8988T (cell line): ENCODE data around the gene PNMA8C.

Source experiments
- DNase-seq: peaks from one replicate; pipeline ENCODE4 v3.0.0; 2011

The PNMA8C gene

DNA sequence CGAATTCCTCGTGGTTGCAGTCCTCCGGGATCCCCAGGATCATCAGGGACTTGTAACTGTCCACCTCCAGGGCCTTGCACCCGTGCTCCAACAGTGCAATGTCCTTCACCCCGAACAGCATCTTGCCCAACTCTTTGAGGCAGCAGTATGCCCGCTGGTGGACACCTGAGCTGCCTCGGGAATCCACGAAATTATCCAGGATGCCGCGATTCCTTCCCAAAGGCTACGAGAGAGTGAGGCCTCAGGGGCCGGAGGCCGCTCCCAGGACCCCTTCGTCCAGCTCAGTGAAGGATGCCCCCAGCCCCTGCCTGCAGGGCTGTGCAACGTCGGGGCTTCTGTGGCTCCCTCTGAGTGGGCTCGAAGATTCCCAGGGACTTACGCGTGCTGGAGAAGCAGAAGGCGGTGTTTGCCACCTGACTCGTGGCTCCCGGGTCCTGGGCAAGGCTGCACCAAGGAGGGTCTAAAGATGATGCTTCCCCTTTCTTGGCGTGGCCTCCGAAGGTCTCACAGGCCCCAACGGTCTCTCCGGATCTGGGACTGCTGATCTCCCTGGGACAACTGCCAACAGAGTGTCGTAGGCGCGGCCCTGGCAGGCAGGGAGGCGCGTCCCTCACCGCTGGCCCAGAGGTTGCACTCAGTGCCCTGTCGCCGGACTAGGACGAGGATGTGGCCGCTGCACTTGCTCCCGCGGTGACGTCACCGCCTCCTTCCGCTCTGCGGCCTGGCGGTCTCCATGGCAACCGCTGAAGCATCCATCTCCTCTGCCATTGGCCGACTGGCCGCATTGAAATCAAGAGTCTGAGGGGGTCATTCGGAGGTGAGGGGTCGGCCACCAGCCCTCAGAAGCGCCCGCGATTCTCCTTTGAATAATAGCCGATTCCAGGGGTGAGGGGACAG is at the start of gene PNMA8C:
PNMA8C (minus strand) TSS at position 698 of the 897 bp plus-strand sequence; CDS start at position 121, 577 bp downstream.
- DNase-seq, result no peak

DNA sequence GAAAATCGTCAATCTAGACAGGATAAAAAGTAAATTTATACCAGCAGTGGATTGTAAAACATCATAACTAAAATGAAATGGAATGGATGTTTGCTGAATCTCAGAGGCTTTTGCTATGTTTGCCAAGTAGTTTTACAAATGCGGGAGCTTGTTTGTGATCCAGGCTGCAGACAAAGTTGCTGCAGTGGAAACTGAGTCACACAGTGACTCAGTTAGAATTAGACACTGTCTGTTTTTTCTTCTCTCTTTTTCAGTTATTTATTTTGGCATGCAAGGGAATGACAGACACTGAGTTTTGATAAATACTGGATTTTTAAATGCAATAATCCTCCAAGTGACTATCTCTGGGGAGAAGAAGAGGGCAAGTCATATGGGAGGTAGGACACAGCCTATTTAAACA is 47.2 kb upstream of the PNMA8C start:
- no peak for DNase-seq

DNA sequence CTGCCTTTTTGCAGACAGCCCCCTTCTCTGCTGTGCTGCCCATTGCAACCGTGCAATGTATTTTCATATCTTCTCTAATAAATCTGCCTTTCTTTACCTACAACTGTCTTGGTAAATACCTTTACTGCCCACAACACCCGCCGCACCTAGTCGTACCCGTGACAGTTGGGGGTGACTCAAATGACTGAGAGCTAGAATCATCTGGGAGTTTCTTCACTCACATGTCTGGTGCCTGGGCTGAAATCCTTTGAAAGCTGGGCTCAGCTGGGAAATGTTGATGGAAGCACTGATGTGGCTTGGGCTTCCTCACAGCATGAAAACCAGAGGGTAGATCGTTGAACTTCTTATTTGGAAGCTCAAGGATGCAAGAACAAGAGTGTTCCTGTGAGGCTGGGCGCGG is 45.5 kb upstream of the PNMA8C start:
- no peak for DNase-seq

DNA sequence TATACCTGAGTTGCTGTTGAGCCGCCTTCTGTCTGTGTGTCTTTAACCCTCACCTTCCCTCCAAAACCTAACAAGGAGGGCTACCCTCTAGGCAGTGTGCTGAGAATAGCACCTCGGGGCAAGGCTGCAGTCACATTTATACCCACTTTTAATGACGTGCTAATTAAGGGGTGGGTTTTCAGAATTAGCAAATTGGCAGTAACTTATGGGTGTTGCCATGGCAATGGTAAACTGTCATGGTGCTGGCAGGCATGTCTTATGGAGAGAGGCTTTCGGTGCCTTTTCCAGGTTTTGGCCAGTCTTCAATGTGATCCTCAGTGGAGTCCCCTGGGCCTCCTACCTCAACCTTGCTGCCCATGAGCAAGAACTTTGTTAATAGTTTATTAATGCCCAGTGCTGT is 43.9 kb upstream of the PNMA8C start:
- DNase-seq, result no peak

DNA sequence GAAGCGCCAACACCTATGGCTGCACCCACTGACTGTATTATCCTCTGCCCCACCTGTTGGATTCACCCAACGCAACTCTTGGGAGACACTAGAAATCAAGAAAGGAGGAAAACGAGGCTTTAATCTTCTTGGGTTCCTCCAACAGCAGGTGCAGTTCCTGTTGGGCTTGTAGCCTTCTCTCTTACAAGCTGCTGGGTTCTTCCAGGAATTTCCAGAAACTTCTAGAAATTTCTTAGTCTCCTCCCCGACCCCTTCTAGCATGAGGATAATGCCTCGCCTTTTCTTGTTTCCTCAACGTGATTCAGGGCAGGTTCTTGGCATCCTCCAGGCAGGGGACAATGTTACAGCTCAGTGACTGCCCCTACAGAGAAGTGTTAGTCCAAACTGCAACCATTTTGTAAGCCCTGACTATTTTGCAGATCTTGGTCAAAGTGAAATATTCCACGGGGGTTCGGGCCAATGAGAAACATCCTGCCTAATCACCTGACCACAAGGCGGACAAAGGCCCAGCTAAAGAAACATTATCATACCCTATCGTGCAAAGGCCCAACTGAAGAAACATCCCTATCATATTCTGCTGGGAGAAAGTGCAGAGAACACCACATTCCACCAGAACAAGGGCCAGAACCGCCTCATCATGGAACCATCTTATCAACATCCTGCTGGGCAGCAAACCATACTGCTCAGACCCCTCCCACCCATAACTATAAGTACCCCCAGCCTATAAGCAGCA is 43.2 kb upstream of the PNMA8C start:
- no peak for DNase-seq

DNA sequence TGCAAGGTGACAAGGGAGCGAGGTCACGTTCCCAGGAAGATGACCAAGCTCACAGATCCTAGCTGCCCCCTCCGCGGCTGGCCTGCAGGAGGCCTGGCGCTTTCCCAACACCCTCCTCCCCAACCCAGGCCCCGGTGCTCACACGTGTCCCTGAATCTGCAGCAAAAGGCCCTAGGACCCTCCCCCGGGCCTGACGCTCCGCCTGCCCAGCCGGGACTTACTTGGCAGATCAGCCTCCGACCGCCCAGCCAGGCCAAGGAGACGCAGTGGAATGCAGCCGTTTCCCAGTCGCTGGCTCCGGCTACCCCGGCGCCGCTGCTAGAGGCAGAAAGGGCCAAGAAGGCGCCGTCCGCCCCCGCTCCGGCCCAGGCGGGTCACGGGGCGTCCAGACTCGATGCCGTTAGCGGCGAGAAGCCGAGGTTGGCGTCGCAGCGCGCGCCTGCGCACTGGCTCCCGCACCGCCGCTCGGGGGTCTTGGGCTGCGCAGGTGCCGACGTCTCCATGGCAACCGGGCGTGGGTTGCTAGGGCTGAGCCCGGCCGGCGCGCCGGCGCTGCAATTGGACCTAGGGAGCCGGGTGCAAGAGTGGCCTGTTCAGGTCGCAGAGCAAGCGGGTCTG is 42.5 kb upstream of the PNMA8C start, which contains the start of gene PNMA8A:
PNMA8A (minus strand) TSS at position 448 of the 618 bp plus-strand sequence. CDS start 528 bp downstream, outside the sequence.
- no peak for DNase-seq

DNA sequence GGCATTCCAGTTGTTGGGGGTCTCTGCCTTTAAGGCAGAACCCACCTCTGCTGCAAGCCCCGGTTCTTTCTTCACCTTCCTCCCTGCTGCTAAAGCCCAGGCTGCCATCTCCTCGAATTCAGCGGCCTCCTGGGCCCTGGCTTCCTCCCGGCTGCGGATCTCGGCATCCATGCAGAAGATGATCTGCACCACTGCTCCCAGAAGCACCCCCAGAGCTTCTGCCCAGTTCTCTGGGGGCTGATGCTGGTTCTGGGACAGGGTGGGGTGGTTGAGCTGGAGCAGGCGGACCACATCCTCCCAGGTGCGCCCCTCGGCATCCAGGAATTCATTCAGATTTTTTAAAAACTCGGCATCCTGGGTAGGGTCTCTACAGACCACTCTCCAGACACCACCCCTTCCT is 41.6 kb upstream of the PNMA8C start:
- no peak for DNase-seq

DNA sequence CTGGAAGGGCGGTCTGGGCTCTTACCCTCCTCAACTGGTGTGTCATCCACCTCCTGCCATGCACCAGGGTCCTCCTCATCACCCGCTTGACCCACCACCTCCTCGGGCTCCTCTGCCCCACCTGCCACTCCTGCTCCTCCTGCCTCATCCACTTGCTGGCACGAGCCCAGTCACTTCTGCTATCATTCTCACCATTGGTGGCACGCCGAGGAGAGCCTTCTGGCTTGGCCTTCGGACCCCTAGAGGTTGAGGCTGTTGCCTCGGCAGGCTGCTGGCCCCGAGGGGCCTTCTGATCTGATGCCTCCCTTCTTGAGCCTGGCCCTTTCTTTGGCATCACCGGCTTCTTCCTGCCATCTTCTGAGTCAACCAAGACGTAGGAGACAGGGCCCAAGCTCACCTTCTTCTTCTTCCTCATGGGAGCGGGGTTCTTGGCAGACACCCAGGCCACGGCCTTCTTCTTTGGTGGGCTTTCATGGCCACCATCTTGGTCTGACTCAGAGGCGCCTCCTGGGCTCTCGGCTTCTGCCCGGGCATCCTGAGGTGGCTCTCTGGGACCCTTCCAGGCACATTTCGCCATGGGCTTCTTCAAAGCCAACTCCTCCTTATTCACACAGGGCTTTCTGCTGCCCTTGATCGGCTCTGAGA is 40.9 kb upstream of the PNMA8C start:
- DNase-seq, result no peak

DNA sequence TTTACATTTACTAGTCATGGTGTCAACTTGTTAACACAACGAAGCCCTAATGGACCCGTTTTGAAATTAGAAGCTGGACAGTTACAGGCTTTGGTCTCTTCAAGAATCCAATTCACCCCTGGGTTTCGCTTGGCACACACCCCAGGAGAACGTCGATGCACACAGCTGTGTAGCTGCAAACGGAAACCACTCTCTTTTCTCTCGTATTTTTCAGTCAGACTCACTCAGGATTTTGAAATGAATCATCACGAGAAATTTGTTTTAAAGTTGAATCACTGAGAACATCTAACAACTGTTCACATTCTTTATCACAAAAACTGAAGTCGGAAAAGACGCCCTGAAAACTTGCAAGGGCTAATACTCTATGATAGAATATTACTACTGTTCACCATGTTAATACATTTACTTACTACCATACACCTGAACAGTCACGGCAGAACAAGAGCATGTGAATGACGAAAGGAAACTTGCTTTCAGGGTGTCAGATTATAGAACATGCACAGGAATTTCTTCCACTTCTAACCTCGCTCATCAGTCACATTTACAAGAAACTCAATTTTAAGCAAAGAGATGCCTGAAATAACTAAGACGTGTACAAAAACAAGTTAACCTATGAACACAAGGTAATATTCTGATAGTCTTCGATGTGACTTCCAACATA is 37.9 kb upstream of the PNMA8C start:
- DNase-seq, result no peak

DNA sequence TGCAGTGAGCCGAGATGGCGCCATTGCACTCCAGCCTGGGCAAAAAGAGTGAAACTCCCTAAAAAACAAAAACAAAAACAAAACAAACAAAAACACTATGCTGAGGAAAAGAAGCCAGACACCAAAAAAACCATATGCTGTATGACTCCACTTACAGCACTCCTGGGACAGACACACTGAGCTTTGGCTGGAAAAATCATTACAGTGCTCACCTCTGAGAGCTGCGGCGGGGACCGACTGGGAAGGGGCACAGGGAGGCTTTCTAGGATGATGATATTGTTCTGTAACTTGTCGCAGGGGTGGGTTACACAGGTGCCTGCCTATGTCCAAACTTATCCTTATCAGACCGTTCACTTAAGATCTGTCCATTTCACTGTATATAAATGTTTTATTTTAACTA is 34.8 kb upstream of the PNMA8C start:
- no peak for DNase-seq

DNA sequence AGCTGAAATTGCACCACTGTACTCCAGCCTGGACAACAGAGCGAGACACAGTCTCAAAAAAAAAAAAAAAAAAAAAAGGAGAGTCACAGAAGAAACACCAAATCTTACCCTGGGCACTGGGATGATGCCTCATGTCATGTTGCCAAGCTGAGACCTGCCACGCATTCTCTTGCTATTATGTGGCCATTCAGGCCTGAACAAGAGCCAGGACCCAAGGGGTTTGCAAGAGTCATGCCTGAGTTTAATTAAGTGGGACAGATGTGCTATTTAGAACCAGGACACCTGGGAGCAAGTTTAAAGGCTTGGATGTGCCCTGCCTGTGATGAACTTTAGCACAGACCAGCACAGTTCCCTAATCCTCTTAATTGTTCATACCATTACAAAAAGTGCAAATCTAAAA is 32.8 kb upstream of the PNMA8C start:
- no peak for DNase-seq

DNA sequence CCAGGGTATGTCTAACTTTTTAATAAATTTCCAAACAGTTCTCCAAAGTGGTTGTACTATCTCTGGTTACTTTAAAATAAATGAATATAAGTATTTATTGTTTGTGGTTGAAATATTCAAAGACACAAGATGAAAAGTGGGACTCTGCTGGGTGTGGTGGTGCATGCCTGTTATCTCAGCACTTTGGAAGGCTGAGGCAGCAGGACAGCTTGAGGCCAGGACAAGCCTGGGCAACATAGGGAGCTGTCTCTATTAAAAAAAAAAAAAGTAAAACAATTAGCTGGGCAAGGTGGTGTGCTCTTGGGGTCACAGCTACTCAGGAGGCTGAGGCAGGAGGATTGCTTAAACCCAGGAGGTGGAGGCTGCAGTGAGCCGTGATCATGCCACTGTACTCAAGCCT is 32.2 kb upstream of the PNMA8C start:
- no peak for DNase-seq

DNA sequence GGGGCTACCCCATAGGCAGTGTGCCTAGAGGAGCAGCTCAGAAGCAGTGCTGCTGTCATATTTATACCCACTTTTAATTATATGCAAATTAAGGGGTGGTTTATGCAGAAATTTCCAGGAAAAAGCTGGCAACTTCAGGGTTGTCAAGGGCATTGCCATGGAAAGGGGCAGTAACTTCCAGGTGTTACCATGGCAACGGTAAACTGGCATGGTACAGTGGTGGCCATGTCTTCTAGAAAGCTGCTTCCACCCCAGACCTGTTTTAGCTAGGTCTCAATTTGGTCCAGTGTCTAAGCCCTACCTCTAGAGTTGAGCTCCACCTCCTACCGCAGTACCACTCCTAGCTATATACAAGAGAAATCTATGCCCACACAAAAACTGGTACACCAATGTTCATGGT is 31.3 kb upstream of the PNMA8C start:
- DNase-seq, result no peak

DNA sequence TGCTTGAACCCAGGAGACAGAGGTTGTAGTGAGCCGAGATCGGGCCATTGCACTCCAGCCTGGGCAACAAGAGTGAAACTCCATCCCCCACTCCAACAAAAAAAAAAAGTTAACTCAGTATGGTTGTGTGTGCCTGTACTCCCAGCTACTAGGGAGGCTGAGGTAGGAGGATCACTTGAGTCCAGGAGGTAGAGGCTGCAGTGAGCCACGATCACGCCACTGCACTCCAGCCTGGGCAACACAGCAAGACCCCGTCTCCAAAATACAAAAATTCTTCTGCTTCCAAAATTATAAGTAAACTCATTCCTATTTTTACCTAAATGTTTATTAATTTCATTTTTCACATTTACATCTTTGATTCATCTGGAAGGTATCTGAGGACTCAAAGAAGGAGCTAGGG is 28.2 kb upstream of the PNMA8C start:
- no peak for DNase-seq

DNA sequence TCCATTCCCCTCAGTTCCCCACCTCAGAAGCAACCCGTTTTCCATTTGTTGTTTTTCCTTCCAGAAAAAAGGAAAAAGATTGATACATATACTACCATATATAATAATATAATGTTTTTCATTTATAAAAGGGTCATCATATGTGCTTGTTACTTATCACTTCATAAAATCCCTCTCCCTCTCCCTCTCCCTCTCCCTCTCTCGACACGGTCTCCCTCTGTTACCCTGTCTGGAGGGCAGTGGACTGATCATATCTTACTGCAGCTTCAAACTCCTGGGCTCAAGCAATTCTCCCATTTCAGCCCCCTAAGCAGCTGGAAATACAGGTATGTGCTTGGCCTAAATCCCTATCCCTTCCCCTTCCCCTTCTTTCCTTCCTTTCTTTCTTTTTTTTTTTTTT is 25.5 kb upstream of the PNMA8C start:
- no peak for DNase-seq

DNA sequence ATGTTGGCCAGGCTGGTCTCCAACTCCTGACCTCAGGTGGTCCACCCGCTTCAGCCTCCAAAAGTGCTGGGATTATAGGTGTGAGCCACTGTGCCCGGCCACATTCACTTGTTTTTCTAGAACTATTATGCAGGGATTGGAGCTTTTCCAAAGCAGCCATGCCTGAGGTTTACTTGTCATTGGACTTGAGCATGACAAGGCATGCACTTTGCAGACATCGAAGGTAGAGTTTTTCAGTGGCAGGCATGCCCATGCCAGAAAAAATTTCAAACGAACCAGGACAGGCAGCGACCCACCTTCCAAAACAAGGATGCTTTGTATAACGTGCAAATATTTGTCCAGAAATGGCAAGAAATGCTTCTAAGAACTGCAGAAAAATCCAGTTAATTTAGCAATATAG is 24.9 kb upstream of the PNMA8C start:
- DNase-seq, result no peak

DNA sequence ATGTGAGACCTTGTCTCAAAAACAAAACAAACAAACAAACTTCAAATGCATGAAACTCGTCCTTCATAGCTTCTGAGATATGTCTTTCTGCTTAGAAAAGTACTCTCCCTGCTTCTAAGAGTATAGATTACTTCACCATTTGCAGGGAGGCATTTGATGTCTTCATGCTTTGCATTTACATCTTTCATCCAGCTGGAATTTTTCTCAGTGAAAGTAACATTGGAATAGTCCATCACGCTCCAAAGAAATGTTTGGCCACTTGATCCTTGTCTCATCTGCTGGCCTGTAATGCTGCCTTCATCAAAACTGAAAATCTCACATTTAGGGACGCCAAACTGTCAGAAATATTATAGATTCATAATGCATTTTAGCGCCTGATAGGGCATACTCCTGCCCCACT is 23.4 kb upstream of the PNMA8C start:
- no peak for DNase-seq

DNA sequence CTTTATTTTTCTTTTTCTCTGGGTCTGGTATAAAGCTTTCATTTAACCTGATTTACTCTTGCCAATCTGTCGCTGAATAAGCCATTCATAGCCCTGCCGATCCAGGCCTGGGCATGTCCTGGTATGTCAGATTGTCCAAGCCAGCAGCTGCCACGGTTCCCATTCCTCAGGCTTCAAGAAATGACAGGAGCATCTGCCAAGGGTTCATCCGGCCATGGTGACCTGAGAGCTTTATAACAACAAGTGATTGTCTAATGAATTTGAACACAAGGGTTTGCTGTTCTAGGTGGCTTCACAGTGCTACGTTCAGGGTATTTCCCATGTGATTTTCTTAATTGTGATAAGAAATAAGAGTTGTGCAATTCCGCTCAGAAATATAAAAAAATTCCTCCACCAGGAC is 22.6 kb upstream of the PNMA8C start:
- no peak for DNase-seq

DNA sequence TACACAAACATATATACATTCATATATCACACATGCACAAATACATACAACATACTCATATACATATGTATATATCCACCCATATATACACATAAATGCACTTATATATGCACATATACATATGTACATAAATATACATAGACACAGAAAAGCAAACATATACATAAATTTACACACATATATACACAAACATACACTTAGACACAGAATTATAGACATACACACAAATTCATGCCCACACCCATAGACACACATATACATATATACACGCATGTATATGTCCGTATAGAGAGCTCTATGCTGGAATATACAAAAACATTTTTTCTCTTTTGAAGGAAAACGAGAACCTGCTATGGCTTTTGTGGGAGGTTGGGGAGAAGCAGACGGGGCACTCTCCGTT is 22.0 kb upstream of the PNMA8C start:
- no peak for DNase-seq

DNA sequence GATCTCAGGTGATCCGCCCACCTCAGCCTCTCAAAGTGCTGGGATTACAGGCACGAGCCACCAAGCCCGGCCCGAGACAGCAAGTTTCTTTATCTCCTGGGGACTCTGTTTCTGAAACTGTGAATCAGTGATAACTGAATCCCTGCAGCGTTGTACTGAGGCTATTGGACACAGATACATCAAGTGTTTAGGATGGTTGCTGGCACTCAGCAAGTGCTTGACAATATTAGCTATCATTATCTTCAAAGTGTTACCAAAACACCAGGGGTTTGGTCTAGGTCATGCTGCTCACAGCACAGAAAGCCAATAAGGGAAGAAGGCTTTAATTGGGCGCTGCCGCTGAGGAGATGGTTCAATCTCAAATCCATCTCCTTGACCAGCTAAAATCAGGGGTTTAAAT is 20.5 kb upstream of the PNMA8C start:
- DNase-seq, result no peak

DNA sequence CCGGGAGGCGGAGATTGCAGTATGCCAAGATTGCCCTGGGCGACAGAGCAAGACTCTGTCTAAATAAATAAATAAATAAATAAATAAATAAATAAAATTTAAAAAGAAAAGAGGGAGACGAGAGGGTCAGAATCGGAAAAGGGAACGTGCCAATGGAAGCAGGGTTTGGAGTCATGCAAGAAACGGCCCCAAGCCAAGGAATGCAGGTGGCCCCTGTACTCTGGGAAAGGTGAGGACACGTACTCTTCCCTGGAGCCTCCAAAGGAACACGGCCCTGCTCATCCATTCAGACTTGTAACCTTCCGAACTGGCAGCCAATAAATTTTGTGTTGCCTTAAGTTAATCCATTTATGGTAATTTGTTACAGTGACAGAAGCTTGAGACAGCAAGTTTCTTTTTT is 19.9 kb upstream of the PNMA8C start:
- no peak for DNase-seq

DNA sequence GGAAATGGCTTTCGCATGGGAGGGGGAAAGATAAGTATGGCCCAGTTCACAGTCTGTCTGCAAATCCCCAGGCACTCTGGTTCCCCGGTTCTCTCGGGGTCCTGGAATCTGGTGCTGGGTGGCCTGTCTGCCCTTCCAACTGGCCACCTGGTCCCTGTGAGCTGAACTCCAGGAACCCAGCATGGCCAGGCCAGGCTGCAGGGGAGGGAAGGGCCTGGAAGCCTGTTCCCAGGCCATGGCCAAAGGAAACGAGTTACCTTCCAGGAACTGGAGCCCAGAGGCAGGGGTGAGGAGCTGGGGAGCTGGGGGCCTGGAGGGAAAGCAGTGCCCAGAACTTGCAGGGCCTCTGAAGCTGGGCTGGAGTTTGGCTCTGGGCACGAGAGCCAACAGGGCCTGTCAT is 19.1 kb upstream of the PNMA8C start:
- no peak for DNase-seq

DNA sequence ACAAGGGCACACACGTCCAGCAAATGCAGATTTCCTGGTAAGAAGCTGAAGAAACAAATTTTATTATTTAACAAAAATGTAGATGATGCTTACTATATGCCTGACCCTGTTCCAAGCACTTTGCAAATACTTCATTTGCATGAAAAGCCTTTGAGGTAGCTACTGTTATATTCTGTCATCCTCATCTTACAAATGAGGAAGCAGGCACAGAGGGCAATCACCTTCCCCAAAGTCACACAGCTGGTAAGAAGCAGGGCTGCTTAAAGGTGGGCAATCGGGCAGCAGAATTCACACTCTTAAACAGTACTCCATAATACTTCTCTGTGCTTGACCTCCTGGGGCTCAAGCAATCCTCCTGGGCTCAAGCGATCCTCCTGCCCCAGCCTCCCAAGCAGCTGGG is 18.3 kb upstream of the PNMA8C start:
- no peak for DNase-seq
